B cell (primary cell): ENCODE measurements around the gene RBM20. TPM values are rescaled to one million over a fixed set of nuclear protein-coding genes. Genes with fewer than 3 reads are reported as not detected.
"Not testable (repeated sequence)": the region's sequence is repeated elsewhere in the genome, so short reads cannot be mapped to it uniquely, and the experiment has no call there.

Experiments used
- ATAC-seq: fragments of 200-7000 bp; cut with Tn5 transposase; one replicate; pipeline ENCODE4 v1.10.0; 2021; ENCODE audit warnings: low read depth, mild to moderate bottlenecking, moderate number of reproducible peaks, moderate library complexity
- CTCF ChIA-PET: fragments of 350-600 bp; sonication (Branson Sonifier 250); formaldehyde crosslinking; loops from one replicate; lab custom pipeline; 2021; ENCODE audit warnings: antibody characterized with exemption, inconsistent platforms; lab: Charles Lee
- POLR2A ChIA-PET: fragments of 350-600 bp; sonication (Branson Sonifier 250); formaldehyde crosslinking; loops from one replicate; lab custom pipeline; 2021; ENCODE audit warnings: antibody characterized with exemption; lab: Charles Lee
- DNase-seq: peaks from one replicate; pipeline ENCODE4 v3.0.0; 2013
- H2AFZ ChIP-seq: 2 replicates; pipeline ENCODE4 v1.6.1; 2012; ENCODE audit warnings: mild to moderate bottlenecking, low read depth, low read length; ENCODE audit not compliant: insufficient read depth, poor library complexity, severe bottlenecking
- H3K27ac ChIP-seq, 2 donors: 1 replicate in 1 of 2; 2 replicates in 1 of 2; pipeline ENCODE4 v1.5.1; 2012 to 2013; ENCODE audit warnings: low read length in 2 of 2, mild to moderate bottlenecking in 2 of 2, moderate library complexity in 1 of 2
- H3K27me3 ChIP-seq, 4 experiments: fragments of 200-600 bp in 1 of 4; sonication (generic) in 1 of 4; replicated peaks in 1 of 4; 1 replicate in 2 of 4; 2 replicates in 2 of 4; pipeline versions ENCODE4 v1.6.1 to v1.7.0; 2013 to 2016; ENCODE audit warnings: low read length in 3 of 4, mild to moderate bottlenecking in 2 of 4, mixed read lengths in 1 of 4, moderate library complexity in 1 of 4; ENCODE audit not compliant: insufficient read depth in 4 of 4, control insufficient read depth in 3 of 4; ENCODE audit errors: control extremely low read depth in 1 of 4
- H3K36me3 ChIP-seq, 2 experiments: replicated peaks in 1 of 2; 1 replicate in 1 of 2; 2 replicates in 1 of 2; pipeline versions ENCODE4 v1.6.1 to v1.7.1; 2013; ENCODE audit warnings: low read length in 1 of 2; ENCODE audit not compliant: insufficient read depth in 2 of 2, control insufficient read depth in 1 of 2; ENCODE audit errors: control extremely low read depth in 1 of 2, extremely low read depth in 1 of 2
- H3K4me1 ChIP-seq, 2 donors: fragments of 200-600 bp in 1 of 2; sonication (generic) in 1 of 2; 1 replicate in 1 of 2; 2 replicates in 1 of 2; pipeline versions ENCODE4 v1.5.1 to v1.6.1; 2013 to 2017; ENCODE audit warnings: low read length in 2 of 2; ENCODE audit not compliant: control insufficient read depth in 2 of 2, insufficient read depth in 2 of 2
- H3K4me2 ChIP-seq: replicated peaks from 2 replicates; pipeline ENCODE3; 2012; ENCODE audit warnings: mild to moderate bottlenecking, low read depth, low read length; ENCODE audit not compliant: poor library complexity, severe bottlenecking
- H3K4me3 ChIP-seq, 5 experiments: fragments of 200-600 bp in 1 of 5; sonication (generic) in 1 of 5; 1 replicate in 3 of 5; 2 replicates in 2 of 5; pipeline versions ENCODE4 v1.5.1 to v1.7.0; 2011 to 2016; ENCODE audit warnings: low read length in 4 of 5, mild to moderate bottlenecking in 4 of 5, low read depth in 2 of 5, control low read depth in 1 of 5, moderate library complexity in 1 of 5; ENCODE audit not compliant: insufficient read depth in 1 of 5; ENCODE audit errors: control extremely low read depth in 1 of 5, extremely low read depth in 1 of 5
- H3K79me2 ChIP-seq: fragments of 200-600 bp; sonication (generic); one replicate; pipeline ENCODE4 v1.6.0; 2016; ENCODE audit warnings: low read length; ENCODE audit not compliant: control insufficient read depth, insufficient read depth
- H3K9ac ChIP-seq: fragments of 200-600 bp; sonication (generic); 2 replicates; pipeline ENCODE4 v1.6.1; 2017; ENCODE audit warnings: mild to moderate bottlenecking, low read length, moderate library complexity
- H3K9me3 ChIP-seq, 3 donors: one replicate each; pipeline versions ENCODE4 v1.6.1 to v1.7.1; 2013; ENCODE audit warnings: low read length in 2 of 3; ENCODE audit not compliant: control insufficient read depth in 2 of 3, insufficient read depth in 1 of 3; ENCODE audit errors: control extremely low read depth in 1 of 3
- H4K20me1 ChIP-seq: 2 replicates; pipeline ENCODE4 v1.6.0; 2012; ENCODE audit warnings: mild to moderate bottlenecking, low read length; ENCODE audit not compliant: insufficient read depth, control insufficient read depth, poor library complexity, severe bottlenecking
- H3K27ac Mint-ChIP-seq: one replicate; pipeline ENCODE4 v1.8.0; 2021; ENCODE audit warnings: mixed read lengths
- H3K27me3 Mint-ChIP-seq: one replicate; pipeline ENCODE4 v1.8.0; 2021; ENCODE audit warnings: mixed read lengths
- H3K4me1 Mint-ChIP-seq: one replicate; pipeline ENCODE4 v1.8.0; 2021; ENCODE audit warnings: mixed read lengths
- H3K4me3 Mint-ChIP-seq: one replicate; pipeline ENCODE4 v1.8.0; 2021; ENCODE audit warnings: mixed read lengths
- H3K9me3 Mint-ChIP-seq: one replicate; pipeline ENCODE4 v1.8.0; 2022; ENCODE audit warnings: mixed read lengths; ENCODE audit not compliant: insufficient read depth
- EZH2 ChIP-seq: IDR thresholded peaks from 2 replicates; pipeline ENCODE4 v1.6.1; 2012; ENCODE audit warnings: borderline replicate concordance, low read depth, mild to moderate bottlenecking, moderate library complexity, low read length; ENCODE audit not compliant: insufficient read depth, poor library complexity, severe bottlenecking
- WGBS: methylation state at CpG from one replicate; pipeline ENCODE4 v1.1.5; 2013; ENCODE audit warnings: missing lambda C conversion rate; ENCODE audit not compliant: insufficient coverage; 5-methylcytosine and 5-hydroxymethylcytosine counted together
- intact Hi-C: fragments of 100-400 bp; cut with micrococcal nuclease; formaldehyde crosslinking; loops from one replicate; pipeline ENCODE4 v1.10.0; 2022
- polyA plus RNA-seq: library from polyadenylated mRNA; depleted of rRNA; stranded (reverse); fragments of >200 nt; gene quantifications from 2 replicates; pipeline ENCODE4 v1.2.3, GENCODE V29; 2012
- total RNA-seq, 2 donors: library from RNA; stranded (reverse); fragments of 120-200 nt in 1 of 2; gene quantifications; 1 replicate in 1 of 2; 2 replicates in 1 of 2; pipeline versions ENCODE4 v1.2.3 to v1.2.4, GENCODE V29; 2013 to 2022
- TF ChIP-seq, protein P1 (sequence below): fragments of 200-600 bp; IDR thresholded peaks from one replicate; pipeline ENCODE4 v1.8.0; 2022; ENCODE audit warnings: antibody characterized with exemption, mild to moderate bottlenecking

The RBM20 gene
- total and polyA plus RNA-seq, 2 donors (not counting 1 experiment from before 2014, with no cell fraction given): not detected

DNA sequence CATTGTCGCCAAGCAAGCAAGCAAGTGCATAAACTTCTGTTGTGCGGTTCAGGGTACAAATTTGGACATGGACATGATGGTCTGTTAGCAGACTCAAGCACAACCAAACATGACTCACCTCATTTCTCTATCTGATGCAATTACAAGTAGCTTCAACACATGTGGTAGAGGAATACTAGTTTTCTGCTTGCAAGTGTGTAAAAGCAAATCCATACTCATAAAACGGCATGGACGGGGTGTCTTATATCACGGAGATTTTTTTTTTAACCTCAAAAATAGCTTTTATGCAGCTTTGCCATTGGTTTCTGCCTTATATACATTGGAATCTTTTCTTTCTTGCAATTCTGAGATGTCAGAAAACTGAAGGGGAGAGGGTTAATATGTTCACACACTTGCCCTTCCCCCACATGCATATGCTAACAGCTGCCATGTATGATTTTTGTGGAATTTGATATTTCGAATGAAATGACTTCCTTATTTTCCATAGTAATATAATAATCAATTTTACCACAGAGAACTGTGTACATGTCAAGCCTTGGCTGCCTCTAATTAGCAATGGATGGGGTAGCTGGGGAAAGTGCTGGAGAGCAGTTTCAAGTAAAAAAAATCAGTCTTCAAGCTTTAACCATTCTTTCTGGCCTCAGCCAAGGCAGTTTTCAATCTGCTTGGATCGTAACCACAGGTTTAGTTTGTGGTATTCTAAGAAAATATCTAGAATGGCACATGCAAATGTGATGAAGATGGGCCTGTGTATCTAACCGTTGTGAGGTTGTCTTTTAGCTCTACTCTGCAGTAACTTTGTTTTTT lies 121.6 kb downstream of the RBM20 start:
- 70% methylated on average over 2 of the region's 8 CpGs for WGBS
- Mint-ChIP-seq H3K4me1 (peaks cover 3% of the 10 kb centered on the region), H3K4me3 (no peak overlapping the region), H3K9me3 (no peaks in the 10 kb centered on the region), H3K27ac (no peak overlapping the region), H3K27me3 (peaks cover 33% of the 10 kb centered on the region)
- no peaks in the 10 kb centered on the region for H3K36me3 ChIP-seq
- peaks cover 0 to 10% (median 4%) of the 10 kb centered on the region in 4 experiments for H3K27me3 ChIP-seq
- H3K27ac ChIP-seq: no peak overlapping the region
- no peak overlapping the region for H2AFZ ChIP-seq
- TF ChIP-seq EZH2: no peak
- TF ChIP-seq, protein P1, sequence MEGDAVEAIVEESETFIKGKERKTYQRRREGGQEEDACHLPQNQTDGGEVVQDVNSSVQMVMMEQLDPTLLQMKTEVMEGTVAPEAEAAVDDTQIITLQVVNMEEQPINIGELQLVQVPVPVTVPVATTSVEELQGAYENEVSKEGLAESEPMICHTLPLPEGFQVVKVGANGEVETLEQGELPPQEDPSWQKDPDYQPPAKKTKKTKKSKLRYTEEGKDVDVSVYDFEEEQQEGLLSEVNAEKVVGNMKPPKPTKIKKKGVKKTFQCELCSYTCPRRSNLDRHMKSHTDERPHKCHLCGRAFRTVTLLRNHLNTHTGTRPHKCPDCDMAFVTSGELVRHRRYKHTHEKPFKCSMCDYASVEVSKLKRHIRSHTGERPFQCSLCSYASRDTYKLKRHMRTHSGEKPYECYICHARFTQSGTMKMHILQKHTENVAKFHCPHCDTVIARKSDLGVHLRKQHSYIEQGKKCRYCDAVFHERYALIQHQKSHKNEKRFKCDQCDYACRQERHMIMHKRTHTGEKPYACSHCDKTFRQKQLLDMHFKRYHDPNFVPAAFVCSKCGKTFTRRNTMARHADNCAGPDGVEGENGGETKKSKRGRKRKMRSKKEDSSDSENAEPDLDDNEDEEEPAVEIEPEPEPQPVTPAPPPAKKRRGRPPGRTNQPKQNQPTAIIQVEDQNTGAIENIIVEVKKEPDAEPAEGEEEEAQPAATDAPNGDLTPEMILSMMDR: no peak
- no peaks in the 10 kb centered on the region for H3K9me3 ChIP-seq
- intact Hi-C loops: no loop called here
- no peaks in the 10 kb centered on the region for H4K20me1 ChIP-seq
- no peaks in the 10 kb centered on the region for H3K4me1 ChIP-seq
- no peaks in the 10 kb centered on the region for H3K79me2 ChIP-seq
- no peak overlapping the region for H3K9ac ChIP-seq
- H3K4me3 ChIP-seq: no peak overlapping the region
- ATAC-seq (no peak), DNase-seq (no peak)
- no peak overlapping the region for H3K4me2 ChIP-seq
- ChIA-PET POLR2A (no interaction called here), CTCF (no interaction called here)

GRCh38 chr10:110767601-110768000 lies 123.5 kb downstream of the RBM20 start:
- H3K27ac ChIP-seq, intact Hi-C loops, POLR2A ChIA-PET, H3K79me2 ChIP-seq, H3K4me3 Mint-ChIP-seq, H3K27ac Mint-ChIP-seq, H3K4me2 ChIP-seq, H2AFZ ChIP-seq, H3K4me1 Mint-ChIP-seq, H3K27me3 ChIP-seq, H3K9me3 ChIP-seq, H3K4me3 ChIP-seq, H3K36me3 ChIP-seq, DNase-seq, H3K9ac ChIP-seq, H3K9me3 Mint-ChIP-seq, H4K20me1 ChIP-seq, ATAC-seq, CTCF ChIA-PET, H3K4me1 ChIP-seq: not testable (repeated sequence)
- H3K27me3 Mint-ChIP-seq: peaks cover 23% of the 10 kb centered on the region
- WGBS: 90% methylated on average over 11 of the region's 29 CpGs
